NCI-H460 (cell line): ENCODE measurements around the gene KHSRP. TPM values are rescaled to one million over a fixed set of nuclear protein-coding genes. Genes with fewer than 3 reads are reported as not detected.
"Not testable (repeated sequence)": the region's sequence is repeated elsewhere in the genome, so short reads cannot be mapped to it uniquely, and the experiment has no call there.

Source experiments
- DNase-seq: peaks from one replicate; pipeline ENCODE4 v3.0.0-alpha.2; 2016; ENCODE audit warnings: low read depth; ENCODE audit errors: extremely low read depth
- total RNA-seq: library from RNA; depleted of rRNA; stranded (reverse); fragments of >200 nt; shearing (Covaris generic); gene quantifications from 2 replicates; pipeline ENCODE4 v1.2.3, GENCODE V29; 2014

Gene KHSRP
- total RNA-seq, 1 experiment from 2014 or later = 73.6 TPM

DNA sequence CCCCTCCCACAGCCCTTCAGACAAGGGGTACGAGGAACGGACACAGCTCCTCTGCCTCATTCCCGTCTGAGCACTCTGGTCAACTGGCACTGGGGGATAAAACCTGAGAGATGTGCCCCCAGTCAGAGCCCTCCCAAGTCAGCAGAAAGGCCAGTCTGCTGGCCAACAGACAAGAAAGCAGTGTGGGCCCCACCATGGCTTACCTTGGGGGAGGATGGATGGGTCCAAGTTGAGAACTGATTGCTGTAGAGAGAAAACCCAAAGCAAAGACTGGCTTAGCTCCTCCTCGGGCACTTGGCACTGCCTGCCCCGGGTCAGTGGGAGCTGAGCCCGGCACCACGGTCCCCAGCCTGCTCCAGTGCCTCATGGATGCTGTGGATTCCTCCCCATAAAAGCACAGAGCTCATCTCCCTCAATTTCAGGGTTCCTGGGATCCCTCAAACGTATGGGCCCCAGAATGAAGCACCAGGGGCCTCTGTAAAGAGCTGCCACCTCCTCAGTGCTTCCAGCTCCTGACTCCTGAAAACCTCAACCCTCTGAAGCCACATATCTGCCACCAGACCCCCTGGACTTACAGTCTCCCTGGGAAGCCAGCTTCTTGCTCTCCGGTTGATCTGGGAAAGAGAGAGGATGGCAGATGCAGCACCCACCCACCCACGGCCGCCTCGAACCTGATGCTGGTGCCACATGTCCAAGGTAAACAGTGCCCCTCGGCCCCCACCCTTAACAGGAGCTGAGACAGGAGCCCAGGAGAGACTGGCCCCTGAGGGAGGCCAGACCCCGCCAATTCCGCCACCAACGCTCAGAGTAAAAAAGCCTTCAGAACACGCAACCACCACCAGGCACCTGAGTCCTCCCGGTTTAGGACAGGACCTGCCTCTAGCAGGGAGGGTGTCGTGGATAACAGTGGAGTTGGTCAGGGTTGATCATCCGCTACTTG lies 3.3 kb downstream of the KHSRP start:
- no peak for DNase-seq

DNA sequence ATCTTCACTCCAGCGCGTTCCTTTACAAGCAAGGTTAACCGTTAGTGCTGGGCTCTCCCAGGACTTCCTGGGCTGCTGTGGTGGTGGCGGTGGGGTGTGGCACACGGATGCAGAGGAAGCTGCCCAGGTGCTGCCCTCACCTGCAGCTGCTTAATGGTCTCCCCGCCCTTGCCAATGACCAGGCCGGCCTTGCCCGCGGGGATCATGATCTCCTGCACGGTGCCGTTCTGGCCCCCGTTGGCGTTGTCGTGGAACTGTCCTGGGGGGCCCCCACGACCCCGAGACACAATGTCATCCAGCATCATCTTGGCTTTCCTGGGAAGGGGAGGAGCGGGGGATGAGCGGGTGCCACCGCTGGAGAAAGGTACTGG lies 6.1 kb downstream of the KHSRP start:
- no peak for DNase-seq

DNA sequence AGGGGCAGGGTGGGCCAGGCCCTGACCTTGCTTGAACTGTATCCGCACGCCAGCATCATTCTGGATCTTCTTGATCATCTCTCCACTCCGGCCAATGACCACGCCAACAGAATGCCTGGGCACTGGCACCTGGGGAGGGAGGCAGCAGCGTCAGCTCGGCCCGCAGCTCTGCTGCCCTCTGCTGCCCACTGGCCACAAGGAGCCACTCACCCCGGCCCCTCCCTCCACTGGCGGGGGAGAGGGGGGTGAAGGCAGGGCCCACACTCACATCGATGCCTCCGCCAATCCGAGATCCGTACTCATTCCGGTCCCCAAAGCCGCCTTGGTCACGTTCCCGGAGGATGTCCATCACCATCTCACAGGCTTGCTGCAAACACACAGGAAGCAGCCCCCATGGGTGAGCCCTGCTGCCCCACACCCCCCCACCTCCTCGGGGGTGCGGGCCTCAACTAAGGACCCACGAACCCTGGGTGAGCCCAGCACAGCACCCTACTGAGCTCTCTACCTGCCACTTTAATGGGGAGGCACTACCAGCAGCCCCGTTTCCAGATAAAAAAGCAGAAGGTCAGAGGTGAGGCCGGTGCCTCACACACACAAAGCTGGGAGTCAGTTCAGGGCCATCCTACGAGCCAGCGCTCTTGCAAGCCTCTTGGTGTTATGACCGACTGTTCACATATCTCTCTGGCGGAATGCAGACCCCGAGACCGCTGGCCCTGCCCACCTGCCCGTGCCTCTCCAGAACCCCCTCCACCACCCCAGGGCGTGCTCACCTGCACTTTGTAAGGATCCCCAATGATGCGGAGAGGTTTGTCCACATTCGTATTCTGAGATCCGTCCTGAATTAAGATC lies 6.7 kb downstream of the KHSRP start:
- DNase-seq = peak; percentile 33

DNA sequence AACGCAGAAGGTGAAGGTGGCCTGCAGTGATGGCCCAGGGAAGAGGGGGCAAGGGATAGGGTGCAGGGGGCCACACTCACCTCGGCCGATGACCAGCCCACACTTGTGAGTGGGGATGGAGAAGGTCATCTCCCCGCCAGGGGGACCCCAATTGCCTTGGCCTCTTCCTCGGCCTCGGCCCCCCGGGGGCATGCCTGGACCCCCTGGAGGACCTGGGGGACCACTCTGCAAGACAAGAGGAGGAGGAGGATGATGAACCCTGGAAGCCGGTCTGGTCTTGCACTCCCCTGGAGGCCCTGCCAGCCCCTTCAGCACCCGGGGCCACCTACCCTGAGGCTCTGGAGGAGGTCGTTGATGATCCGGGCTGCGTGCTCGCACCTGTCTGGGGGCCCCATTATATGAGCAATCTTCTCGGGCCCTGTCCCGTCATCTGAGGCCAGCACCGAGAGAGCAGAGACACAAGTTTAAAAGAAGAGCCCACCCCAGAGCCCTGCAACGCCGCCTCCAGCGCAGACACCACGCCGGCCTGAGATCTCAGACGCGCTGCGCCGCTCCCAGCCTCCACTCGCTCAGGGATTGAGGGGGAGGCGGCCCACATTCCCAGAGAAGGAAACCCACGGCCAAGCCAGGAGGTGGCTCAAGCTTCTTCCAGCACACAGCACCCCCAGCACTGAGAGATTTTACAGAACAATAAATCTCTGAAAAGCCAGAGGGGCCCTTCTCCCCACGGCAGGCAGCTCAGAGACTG lies 7.8 kb downstream of the KHSRP start:
- no peak for DNase-seq

DNA sequence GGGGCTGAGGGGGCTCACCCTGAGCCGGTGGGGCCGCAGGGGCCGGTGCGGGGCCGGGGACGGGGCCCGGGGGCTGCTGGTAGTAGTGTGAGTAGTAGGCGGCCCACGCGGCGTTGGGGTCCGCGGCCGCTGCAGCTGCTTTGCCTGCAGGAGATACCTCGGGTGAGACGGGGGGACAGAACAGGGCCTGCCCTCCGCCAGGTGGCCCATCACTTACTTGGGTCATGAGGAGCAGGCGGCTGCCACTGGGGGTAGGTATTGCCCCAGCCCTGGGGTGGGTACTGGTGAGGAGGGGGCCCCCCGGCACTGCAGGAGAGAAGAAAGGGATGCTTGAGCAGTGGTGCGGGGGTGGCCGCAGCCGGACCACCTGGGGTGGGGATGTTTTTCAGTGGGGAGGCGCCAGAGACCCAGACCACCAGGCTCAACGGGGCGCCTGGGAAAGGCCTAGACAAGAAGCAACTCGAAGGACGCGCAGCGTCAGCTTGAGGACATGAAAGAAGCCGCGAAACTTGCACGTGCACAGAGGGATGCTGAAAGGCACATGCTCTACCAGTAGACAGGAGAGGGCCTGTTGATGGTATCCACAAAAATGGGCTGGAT lies 8.9 kb downstream of the KHSRP start:
- no peak for DNase-seq

DNA sequence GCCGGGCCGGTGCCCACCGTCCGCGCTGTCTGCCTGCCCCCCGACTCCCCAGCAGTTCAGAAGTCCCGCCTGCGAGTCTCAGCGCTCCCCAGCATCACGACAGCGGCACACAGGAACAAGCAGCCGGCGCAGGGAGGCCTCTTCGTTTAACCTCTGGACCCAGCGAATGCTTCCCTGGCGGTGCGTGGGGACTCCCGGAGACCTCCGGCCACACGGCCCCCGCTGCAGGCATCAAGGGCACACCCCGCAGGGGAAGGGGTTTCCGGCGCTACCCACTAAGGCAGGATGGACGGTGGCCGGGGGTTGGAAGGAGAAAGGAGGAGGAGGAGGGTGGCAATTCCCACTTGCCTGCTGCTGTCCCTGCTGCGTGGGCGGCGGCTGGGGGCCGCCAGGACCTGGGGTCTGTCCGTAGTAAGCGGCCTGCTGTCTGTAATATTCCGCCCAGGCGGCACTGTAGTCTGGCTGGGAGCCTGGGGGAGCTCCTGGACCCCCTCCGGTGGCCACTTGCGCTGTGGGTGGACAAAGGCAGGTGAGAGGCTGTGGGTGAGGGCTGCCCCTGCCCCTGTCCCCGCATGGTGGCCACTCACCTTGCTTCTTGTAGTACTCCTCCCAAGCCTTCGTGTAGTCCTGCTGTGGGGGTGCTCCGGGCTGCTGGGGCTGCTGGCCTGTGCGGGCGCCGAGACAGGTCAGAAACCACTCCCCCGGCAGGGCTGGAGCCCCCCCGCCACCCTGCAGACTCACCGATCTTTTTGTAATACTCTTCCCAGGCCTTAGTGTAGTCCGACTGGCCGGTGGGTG lies 9.6 kb downstream of the KHSRP start:
- no peak for DNase-seq

DNA sequence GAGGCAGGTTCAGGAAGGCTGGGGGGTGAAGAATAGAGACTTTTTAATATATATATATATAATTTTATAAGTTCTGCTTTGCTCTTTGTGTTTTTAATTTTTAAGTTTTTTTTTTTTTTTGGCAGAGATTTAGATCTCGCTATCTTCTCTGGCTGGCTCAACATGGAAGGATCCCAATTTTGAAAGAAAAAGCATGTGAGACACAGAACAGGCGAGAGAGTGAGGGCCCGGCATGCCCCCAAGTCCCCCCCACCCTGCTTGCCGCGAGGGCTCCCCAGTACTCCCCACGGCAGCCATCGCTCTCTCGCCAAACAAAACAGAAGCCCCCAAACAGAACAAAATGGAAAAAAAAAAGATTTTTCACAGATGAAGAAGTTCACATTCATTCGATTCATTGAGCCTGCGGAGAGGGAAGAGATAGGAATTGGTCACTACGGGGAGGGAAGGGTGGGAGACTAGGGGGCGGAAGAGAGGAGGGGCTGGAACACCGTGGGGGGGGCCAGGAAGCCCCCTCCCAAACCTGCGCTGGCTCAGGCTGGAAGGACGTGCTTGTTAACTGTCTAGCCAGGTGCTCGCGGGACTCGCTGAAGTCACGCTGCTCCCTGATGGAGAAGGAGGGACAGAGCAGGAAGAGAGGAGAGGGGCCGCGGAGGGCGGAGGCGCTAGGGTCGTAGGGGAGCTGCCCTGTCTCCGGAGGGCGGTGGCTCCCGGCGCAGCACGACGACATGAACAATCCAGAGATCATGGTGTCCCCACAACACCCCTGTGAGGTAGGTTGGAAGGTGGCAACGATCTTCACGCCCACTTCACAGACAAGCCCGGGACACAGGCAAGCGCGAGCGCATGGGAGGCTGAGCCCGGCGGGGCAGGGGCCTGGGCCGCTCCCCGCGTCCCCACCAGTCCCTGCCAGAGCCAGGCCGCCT lies 10.6 kb downstream of the KHSRP start:
- no peak for DNase-seq

DNA sequence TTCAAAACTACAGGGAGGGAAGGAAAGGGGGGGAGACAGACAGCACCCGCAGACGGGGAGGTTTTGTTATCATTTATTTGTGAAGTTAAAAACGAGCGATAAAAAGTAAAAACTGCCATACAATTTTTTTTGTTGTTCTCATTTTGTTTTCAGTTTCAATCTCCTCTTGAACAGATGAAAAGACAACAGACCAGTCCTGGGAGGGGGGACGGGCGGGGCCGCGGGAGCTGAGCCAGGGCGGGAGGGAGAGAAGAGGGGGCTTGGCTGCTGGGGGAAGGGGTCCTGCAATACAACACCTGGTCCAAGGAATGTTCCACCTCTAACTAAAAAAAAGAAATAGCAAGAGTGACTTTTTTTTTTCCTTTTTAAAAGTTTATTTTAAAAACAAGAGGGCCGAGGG lies 11.3 kb downstream of the KHSRP start:
- no peak for DNase-seq

DNA sequence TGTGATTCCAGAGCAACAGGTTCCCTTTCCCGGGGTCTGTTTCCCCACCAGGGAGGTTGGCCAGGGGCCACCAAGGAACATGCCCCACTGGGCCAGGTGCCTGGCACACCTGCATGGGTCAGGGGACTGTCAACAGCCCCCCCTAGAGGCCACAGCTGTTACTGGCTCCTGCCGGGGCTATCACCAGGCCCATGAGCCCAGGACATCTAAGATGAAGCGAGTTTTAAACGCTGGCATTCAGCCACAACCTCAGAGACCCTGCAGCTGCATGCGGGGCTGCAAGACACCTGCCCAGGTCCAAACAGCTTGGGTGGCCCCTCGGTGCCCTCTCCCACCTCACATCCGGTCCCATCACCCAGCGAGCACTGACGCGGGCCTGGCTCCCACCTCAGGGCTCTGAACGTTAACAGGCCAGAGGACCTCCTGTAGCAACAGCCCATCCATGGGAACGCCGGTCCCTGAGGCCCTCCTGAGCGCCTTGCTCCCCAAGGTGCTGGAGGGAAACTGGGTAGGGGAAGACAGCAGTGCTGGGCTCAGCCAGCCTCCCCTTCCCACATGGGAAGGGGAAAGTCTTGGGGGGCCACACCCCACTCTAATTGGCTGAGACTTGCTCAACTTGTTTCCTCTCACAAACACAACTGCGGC lies 12.0 kb downstream of the KHSRP start:
- DNase-seq = no peak

DNA sequence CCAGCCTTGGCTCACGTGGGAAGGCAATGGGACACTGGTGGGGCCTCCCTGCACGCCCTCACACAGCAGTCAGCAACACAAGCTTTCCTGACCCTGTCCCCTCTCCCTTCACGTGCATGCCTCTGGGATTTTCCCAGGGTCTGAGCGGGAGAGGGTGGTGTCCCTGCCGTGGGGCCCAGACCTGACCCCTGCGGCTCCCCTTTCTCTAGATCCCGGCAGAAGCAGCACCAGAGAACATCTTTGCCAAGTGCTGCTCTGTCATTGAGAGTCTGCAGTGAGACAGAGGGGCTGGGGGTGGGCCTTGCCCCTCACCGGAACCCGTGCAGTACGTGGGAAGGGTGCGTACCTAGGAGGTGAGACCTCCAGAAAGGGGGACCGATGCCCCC lies 12.6 kb downstream of the KHSRP start:
- DNase-seq = no peak

DNA sequence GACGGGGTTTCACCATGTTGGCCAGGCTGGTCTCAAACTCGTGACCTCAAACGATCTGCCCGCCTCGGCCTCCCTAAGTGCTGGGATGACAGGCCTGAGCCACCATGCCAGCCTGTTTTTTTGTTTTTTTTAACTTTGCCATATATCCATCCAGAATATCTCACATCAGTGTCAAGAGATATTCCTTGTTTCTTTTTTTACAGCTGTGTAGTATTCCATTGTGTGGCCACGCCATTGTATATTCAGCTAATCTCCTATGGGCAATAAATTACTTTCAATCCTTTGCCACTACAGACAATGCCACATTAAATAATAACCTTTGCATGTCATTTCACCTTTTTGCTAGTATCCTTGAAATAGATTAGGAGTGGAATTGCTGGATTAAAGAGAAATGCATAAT lies 15.3 kb downstream of the KHSRP start:
- no peak for DNase-seq

DNA sequence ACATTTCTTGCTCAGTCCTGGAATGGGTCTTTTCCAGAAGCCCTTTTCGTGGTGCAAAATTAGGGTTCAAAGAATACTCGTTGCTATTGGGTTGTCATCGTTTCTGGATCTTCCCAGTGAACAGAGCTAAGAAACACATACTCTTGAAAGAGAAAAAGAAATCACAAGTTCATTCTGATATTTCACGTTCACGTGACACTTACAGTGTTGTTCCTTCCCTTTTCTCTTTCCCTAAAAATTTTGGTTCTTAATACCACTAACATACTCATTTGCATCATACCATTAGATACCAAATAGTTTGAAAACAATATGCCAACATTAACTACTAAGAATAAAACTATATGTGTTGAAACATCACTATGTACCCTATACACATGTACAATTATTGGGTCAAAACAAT lies 18.2 kb downstream of the KHSRP start:
- no peak for DNase-seq

DNA sequence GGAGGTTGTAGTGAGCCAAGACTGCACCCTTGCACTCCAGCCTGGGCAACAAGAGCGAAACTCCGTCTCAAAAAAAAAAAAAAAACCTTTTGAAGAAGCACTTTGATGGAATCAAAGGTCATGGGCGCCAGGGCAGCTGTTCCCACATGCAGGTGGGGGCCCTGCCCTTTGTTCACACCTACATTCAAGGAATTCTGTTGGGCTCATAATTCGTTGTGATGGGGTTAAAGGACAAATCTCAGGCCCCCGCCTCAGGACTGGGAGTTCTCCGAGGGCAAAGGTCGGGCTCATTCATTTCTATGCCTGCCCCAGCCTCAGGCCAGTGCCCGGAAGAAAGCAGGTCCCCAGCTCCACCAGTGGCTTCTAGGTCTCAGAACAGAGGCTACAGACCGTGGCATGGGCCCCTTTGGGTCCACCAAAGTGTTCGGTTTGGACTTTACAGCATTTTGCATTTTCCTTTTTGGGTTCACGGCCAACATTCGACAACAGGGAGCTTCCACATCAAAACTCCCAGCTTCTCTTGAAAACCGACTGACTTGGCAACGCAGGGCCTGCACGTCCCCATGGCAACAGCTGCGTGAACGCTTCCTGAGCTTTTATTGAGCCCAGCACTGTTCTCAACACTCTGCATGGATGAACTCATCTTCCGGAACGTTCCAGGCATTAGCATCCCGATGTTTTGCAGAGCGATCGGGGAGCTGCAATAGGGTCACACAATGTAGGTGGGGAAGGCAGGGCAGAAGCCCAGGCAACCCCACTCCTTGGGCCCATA lies 21.6 kb downstream of the KHSRP start:
- no peak for DNase-seq

DNA sequence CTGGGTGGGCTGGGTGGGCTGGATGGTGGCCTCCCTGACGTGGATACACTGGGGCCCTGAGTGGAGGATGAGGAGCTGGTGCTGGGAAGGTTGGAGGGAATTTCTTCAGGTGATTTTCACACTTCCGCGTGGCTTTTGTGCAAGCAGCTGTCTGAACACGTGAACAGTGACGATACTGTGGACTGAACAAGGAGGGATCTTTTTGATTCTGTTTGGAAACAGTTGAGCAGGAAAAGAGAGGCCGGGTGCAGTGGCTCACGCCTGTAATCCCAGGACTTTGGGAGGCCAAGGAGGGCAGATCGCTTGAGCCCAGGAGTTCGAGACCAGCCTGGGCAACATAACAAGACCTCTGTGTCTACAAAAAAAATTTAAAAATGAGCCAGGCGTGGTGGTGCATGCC lies 22.6 kb downstream of the KHSRP start:
- DNase-seq = no peak

DNA sequence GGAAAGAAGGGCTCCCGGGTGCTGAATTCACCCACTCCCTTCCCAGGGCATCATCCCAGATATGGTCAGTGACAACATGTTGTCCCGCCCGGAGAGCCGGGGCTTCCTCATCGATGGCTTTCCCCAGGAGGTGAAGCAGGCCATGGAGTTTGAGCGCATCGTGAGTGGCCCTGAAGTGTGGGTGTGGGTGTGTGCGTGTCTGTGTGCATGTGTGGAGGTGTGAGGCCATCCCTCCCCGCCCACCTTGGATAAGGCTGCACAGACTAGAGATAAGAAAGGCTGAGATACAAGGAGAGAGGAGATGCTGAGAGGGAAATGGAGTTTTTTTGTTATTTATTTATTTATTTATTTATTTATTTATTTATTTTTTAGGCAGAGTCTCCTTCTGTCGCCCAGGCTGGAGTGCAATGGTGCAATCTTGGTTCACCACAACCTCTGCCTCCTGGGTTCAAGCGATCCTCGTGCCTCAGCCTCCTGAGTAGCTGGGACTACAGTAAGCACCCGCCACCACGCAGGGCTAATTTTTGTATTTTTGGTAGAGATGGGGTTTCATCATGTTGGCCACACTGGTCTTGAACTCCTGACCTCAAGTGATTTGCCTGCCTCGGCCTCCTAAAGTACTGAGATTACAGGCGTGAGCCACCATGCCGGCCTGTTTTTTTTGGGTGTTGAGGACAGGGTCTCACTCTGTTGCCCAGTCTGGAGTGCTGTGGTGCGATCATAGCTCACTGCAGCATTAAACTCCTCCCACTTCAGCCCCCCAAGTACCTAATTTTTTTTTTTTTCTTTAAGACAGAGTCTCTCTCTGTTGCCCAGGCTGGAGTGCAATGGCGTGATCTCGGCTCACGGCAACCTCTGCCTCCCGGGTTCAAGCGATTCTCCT lies 24.3 kb downstream of the KHSRP start:
- not testable (repeated sequence) for DNase-seq

DNA sequence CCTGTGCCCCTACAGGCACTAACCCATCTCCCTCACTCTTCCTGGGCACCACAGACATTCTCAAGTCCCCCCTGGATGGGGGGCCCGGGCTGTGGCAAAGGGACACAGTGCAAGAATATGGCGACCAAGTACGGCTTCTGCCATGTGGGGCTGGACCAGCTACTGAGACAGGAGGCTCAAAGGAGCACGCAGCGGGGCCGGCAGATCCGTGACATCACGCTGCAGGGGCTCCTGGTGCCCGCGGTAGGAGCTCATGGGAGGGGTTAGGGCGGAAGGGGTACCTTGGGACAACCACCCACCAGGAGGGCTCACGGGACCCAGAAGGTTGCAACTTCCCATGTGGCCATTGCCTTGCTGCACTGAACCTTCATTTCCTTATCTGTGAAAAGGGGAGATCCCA lies 28.3 kb downstream of the KHSRP start:
- DNase-seq = no peak

DNA sequence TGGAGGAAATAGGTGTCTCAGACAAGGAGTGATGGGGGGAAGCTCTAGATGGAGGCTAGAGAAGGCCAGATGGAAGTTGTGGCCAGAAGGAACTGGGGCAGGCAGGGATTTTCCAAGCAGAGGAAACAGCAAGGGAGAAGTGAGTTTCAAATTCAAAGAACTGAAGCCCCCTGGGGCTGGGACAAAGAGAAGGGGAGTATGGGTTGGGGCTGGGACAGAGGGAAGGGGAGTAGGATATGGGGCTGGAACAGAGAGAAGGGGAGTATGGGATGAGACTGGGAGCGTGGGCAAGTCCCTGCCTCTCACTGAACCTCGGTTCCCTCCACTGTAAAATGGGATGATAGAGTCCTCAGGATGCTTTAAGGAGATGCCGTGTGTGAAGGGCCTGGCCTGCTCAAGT lies 29.8 kb downstream of the KHSRP start:
- no peak for DNase-seq
